ENCODE results near the gene NOC2L. TPM values are rescaled to one million over a fixed set of nuclear protein-coding genes. Genes with fewer than 3 reads are reported as not detected.
"Not testable (repeated sequence)": the region's sequence is repeated elsewhere in the genome, so short reads cannot be mapped to it uniquely, and the experiment has no call there.

NOC2L gene
- total RNA-seq, 2 experiments from 2014 or later: 77.9 to 99.0 TPM

- Histone ChIP-seq H3K4me3 (ENCODE audit: low read depth, low read length, poor library complexity, severe bottlenecking) (no peak overlapping the region), H3K4me1 (ENCODE audit: insufficient read depth, low read length, poor library complexity, severe bottlenecking) (no peaks in the 10 kb centered on the region), H3K36me3 (ENCODE audit: insufficient read depth, low read length) (peaks cover 76% of the 10 kb centered on the region), H2AFZ (ENCODE audit: low read length) (no peak overlapping the region), H3K27ac (ENCODE audit: low read depth, low read length, poor library complexity, severe bottlenecking) (no peak overlapping the region), H4K20me1 (ENCODE audit: insufficient read depth, low read length) (no peaks in the 10 kb centered on the region), H3K4me2 (ENCODE audit: low read length) (no peak overlapping the region), H3K9me3 (ENCODE audit: low read length) (no peaks in the 10 kb centered on the region), H3K9me2 (ENCODE audit: insufficient read depth, low read length) (no peaks in the 10 kb centered on the region), H3K79me2 (ENCODE audit: insufficient read depth, low read depth, low read length) (no peaks in the 10 kb centered on the region)
- TF ChIP-seq EZH2phosphoT487 (IDR thresholded peaks at IDR 0.05; ENCODE audit: borderline replicate concordance, low read depth, low read length) (no peak), CTCF (conservative IDR thresholded peaks at IDR 0.05; ENCODE audit: low read length) (no peak)
- intact Hi-C loops (cut with micrococcal nuclease; ENCODE audit: unreplicated experiment): no loop called here
- no peak for DNase-seq (ENCODE audit: low spot score)
- no TSS peak for BruUV-seq (replicated peaks)
- ChIA-PET POLR2A (no interaction called here), CTCF (ENCODE audit: unreplicated experiment) (no interaction called here)
Observed at GRCh38 chr1:947958-948357, 11.1 kb downstream of the NOC2L start.

- intact Hi-C loops (cut with micrococcal nuclease; ENCODE audit: unreplicated experiment); POLR2A ChIA-PET; H3K4me1 ChIP-seq (ENCODE audit: insufficient read depth, low read length, poor library complexity, severe bottlenecking); BruUV-seq (replicated peaks); H3K4me3 ChIP-seq (ENCODE audit: low read depth, low read length, poor library complexity, severe bottlenecking); H2AFZ ChIP-seq (ENCODE audit: low read length); CTCF ChIA-PET (ENCODE audit: unreplicated experiment); H4K20me1 ChIP-seq (ENCODE audit: insufficient read depth, low read length); H3K79me2 ChIP-seq (ENCODE audit: insufficient read depth, low read depth, low read length); H3K27ac ChIP-seq (ENCODE audit: low read depth, low read length, poor library complexity, severe bottlenecking); DNase-seq (ENCODE audit: low spot score); H3K4me2 ChIP-seq (ENCODE audit: low read length); H3K9me3 ChIP-seq (ENCODE audit: low read length); H3K9me2 ChIP-seq (ENCODE audit: insufficient read depth, low read length): not testable (repeated sequence)
- H3K36me3 ChIP-seq (ENCODE audit: insufficient read depth, low read length): peaks cover 65% of the 10 kb centered on the region
Observed at GRCh38 chr1:946811-947210, 12.2 kb downstream of the NOC2L start.

GRCh38 chr1:945688-946556, 13.1 kb downstream of the NOC2L start:
- no peaks in the 10 kb centered on the region for H3K9me3 ChIP-seq (ENCODE audit: low read length)
- no peak overlapping the region for H2AFZ ChIP-seq (ENCODE audit: low read length)
- no peaks in the 10 kb centered on the region for H3K79me2 ChIP-seq (ENCODE audit: insufficient read depth, low read depth, low read length)
- BruUV-seq (replicated peaks): no TSS peak
- no peak for DNase-seq (ENCODE audit: low spot score)
- no peak for TF ChIP-seq CTCF (conservative IDR thresholded peaks at IDR 0.05; ENCODE audit: low read length)
- TF ChIP-seq EZH2phosphoT487 (IDR thresholded peaks at IDR 0.05; ENCODE audit: borderline replicate concordance, low read depth, low read length): no peak
- no peak overlapping the region for H3K27ac ChIP-seq (ENCODE audit: low read depth, low read length, poor library complexity, severe bottlenecking)
- CTCF ChIA-PET (ENCODE audit: unreplicated experiment): no interaction called here
- H3K9me2 ChIP-seq (ENCODE audit: insufficient read depth, low read length): no peaks in the 10 kb centered on the region
- H3K4me3 ChIP-seq (ENCODE audit: low read depth, low read length, poor library complexity, severe bottlenecking): no peak overlapping the region
- no peak overlapping the region for H3K4me2 ChIP-seq (ENCODE audit: low read length)
- no peaks in the 10 kb centered on the region for H4K20me1 ChIP-seq (ENCODE audit: insufficient read depth, low read length)
- POLR2A ChIA-PET: no interaction called here
- H3K36me3 ChIP-seq (ENCODE audit: insufficient read depth, low read length): peaks cover 56% of the 10 kb centered on the region
- intact Hi-C loops (cut with micrococcal nuclease; ENCODE audit: unreplicated experiment): no loop called here
- no peaks in the 10 kb centered on the region for H3K4me1 ChIP-seq (ENCODE audit: insufficient read depth, low read length, poor library complexity, severe bottlenecking)

All from OCI-LY7 (cell line).